ENCODE measurements around the gene CDKAL1. TPM values are rescaled to one million over a fixed set of nuclear protein-coding genes. Genes with fewer than 3 reads are reported as not detected.

The CDKAL1 gene
- total and polyA plus RNA-seq, 2 donors (not counting 3 experiments of a cell fraction or from before 2014, with no cell fraction given): 6.1 to 20.5 TPM

DNA sequence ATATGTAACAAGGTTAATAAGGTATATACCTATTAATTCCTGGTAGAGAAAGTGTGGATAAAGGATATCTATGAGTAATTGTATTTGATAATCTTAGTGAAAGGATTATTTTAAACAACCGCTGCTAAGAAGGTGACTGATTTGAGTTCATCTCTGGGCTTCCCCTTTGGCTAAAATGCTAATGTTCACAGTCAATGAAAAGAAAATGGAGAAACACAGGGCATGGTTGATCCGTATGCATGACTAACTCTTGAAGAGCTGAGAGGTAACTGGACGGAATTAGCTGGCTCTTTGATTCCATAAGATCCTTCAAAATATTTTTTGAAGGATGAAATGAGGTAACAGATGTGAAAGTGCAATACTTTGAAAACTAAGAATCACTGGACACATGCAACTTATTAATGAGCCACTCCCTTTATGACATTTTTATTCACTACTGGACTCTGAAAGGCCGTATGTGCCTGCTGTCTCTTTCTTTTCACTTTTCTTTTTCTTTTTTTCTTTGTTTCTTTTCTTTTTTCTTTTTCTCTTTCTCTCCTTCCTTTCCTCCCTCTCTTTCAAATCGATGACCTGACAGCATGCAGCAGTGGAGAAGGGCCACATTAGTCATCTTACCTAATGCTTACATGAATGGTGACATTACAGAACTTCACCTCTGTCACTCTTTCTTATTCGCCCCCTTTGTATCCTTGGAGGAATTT lies 464.6 kb downstream of the CDKAL1 start:
- no peak overlapping the region for H2AFZ ChIP-seq (ENCODE audit: low read depth, low read length)
- no peak overlapping the region for H3K4me3 ChIP-seq (replicated peaks in 1 of 3; ENCODE audit: insufficient read depth in 1 of 3, low read depth in 1 of 3, low read length in 3 of 3)
- dilution Hi-C loops (cut with MboI; ENCODE audit: extremely low pct_ligation_motif_present, low sequenced_read_pairs) (no loop called here), intact Hi-C loops (cut with micrococcal nuclease) (no loop called here)
- H3K9me3 ChIP-seq (replicated peaks; ENCODE audit: control insufficient read depth, insufficient read depth, low read length): no peaks in the 10 kb centered on the region
- no peak for DNase-seq (ENCODE audit: low read depth, low spot score)
- CTCF ChIA-PET: no interaction called here
- H3K4me1 ChIP-seq (ENCODE audit: control insufficient read depth, extremely low read depth, insufficient read depth, low read length): peaks cover 10% of the 10 kb centered on the region
- H3K27me3 ChIP-seq (ENCODE audit: control insufficient read depth in 2 of 2, insufficient read depth in 2 of 2, low read length in 2 of 2): no peaks in the 10 kb centered on the region
- H4K20me1 ChIP-seq (replicated peaks; ENCODE audit: control insufficient read depth, extremely low read depth, insufficient read depth, low read length): no peaks in the 10 kb centered on the region
- H3K79me2 ChIP-seq (ENCODE audit: control insufficient read depth, insufficient read depth, low read length): no peaks in the 10 kb centered on the region
- POLR2A ChIA-PET: no interaction called here
- H3K9me1 ChIP-seq (replicated peaks; ENCODE audit: control insufficient read depth, extremely low read depth, insufficient read depth, low read length): no peaks in the 10 kb centered on the region
- FAIRE-seq: no peak
- H3K27ac ChIP-seq (ENCODE audit: insufficient read depth, low read depth, low read length): no peak overlapping the region
- BruUV-seq (replicated peaks): no TSS peak
- no peak overlapping the region for H3K4me2 ChIP-seq (ENCODE audit: insufficient read depth, low read length)
- no peak for TF ChIP-seq EZH2 (IDR thresholded peaks at IDR 0.05; ENCODE audit: borderline replicate concordance, low read depth, low read length, severe bottlenecking)
- no peaks in the 10 kb centered on the region for H3K36me3 ChIP-seq (ENCODE audit: control insufficient read depth in 2 of 2, extremely low read depth in 1 of 2, insufficient read depth in 2 of 2, low read length in 2 of 2)
- H3K9ac ChIP-seq (replicated peaks; ENCODE audit: extremely low read depth, insufficient read depth, low read length): no peak overlapping the region

DNA sequence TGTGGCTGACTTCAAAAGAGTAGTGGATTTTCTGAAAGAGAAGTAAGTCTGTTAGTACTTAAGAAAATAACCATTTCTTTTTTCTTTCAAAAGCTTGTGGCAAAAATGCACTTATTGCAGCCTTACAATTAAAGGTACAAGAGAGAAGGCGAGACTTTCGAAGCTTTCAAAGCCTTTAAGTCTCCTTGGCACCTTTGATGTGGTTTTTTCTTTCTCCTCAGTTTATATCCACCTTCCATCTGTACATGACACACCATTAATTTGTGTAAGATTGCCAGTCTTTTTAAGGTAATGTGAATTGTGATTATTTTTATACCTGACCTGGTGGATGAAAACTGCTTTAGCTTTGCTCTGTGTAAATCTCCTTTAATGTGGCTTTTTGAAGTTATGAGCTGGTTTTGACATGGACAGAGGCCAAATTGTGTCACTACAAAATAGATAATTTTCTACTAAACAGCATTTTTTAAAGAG lies 466.1 kb downstream of the CDKAL1 start:
- POLR2A ChIA-PET: no interaction called here
- peaks cover 24% of the 10 kb centered on the region for H3K4me1 ChIP-seq (ENCODE audit: control insufficient read depth, extremely low read depth, insufficient read depth, low read length)

More for the DNA sequence above, 466.1 kb downstream of the CDKAL1 start:
- Histone ChIP-seq H3K9me3 (replicated peaks; ENCODE audit: control insufficient read depth, insufficient read depth, low read length) (no peaks in the 10 kb centered on the region), H3K9me1 (replicated peaks; ENCODE audit: control insufficient read depth, extremely low read depth, insufficient read depth, low read length) (no peaks in the 10 kb centered on the region), H3K79me2 (ENCODE audit: control insufficient read depth, insufficient read depth, low read length) (no peaks in the 10 kb centered on the region), H3K9ac (replicated peaks; ENCODE audit: extremely low read depth, insufficient read depth, low read length) (no peak overlapping the region), H2AFZ (ENCODE audit: low read depth, low read length) (no peak overlapping the region), H3K4me3 (replicated peaks in 1 of 3; ENCODE audit: insufficient read depth in 1 of 3, low read depth in 1 of 3, low read length in 3 of 3) (no peak overlapping the region), H3K36me3 (ENCODE audit: control insufficient read depth in 2 of 2, extremely low read depth in 1 of 2, insufficient read depth in 2 of 2, low read length in 2 of 2) (no peaks in the 10 kb centered on the region), H3K4me2 (ENCODE audit: insufficient read depth, low read length) (no peak overlapping the region), H4K20me1 (replicated peaks; ENCODE audit: control insufficient read depth, extremely low read depth, insufficient read depth, low read length) (no peaks in the 10 kb centered on the region), H3K27me3 (ENCODE audit: control insufficient read depth in 2 of 2, insufficient read depth in 2 of 2, low read length in 2 of 2) (no peaks in the 10 kb centered on the region), H3K27ac (ENCODE audit: insufficient read depth, low read depth, low read length) (no peak overlapping the region)
- DNase-seq (ENCODE audit: low read depth, low spot score) (no peak), FAIRE-seq (no peak)
- dilution Hi-C loops (cut with MboI; ENCODE audit: extremely low pct_ligation_motif_present, low sequenced_read_pairs): no loop called here
- BruUV-seq (replicated peaks): no TSS peak
- CTCF ChIA-PET: no interaction called here
- no peak for TF ChIP-seq JUN (IDR thresholded peaks at IDR 0.05; ENCODE audit: borderline replicate concordance, insufficient read depth, insufficient read length, low read depth)
- no peak for TF ChIP-seq MYC (IDR thresholded peaks at IDR 0.05; ENCODE audit: low read depth, low read length)
- TF ChIP-seq, protein P1, sequence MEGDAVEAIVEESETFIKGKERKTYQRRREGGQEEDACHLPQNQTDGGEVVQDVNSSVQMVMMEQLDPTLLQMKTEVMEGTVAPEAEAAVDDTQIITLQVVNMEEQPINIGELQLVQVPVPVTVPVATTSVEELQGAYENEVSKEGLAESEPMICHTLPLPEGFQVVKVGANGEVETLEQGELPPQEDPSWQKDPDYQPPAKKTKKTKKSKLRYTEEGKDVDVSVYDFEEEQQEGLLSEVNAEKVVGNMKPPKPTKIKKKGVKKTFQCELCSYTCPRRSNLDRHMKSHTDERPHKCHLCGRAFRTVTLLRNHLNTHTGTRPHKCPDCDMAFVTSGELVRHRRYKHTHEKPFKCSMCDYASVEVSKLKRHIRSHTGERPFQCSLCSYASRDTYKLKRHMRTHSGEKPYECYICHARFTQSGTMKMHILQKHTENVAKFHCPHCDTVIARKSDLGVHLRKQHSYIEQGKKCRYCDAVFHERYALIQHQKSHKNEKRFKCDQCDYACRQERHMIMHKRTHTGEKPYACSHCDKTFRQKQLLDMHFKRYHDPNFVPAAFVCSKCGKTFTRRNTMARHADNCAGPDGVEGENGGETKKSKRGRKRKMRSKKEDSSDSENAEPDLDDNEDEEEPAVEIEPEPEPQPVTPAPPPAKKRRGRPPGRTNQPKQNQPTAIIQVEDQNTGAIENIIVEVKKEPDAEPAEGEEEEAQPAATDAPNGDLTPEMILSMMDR (IDR thresholded peaks at IDR 0.05; ENCODE audit: extremely low read depth in 1 of 2, insufficient read depth in 1 of 2, low read depth in 1 of 2, low read length in 2 of 2): no peak
- no peak for TF ChIP-seq POLR2AphosphoS5 (IDR thresholded peaks at IDR 0.05; ENCODE audit: insufficient read depth, low read depth, low read length)
- TF ChIP-seq EZH2 (IDR thresholded peaks at IDR 0.05; ENCODE audit: borderline replicate concordance, low read depth, low read length, severe bottlenecking): no peak
- no peak for TF ChIP-seq FOS (IDR thresholded peaks at IDR 0.05; ENCODE audit: borderline replicate concordance, insufficient read depth, low read length)
- TF ChIP-seq, protein P2, sequence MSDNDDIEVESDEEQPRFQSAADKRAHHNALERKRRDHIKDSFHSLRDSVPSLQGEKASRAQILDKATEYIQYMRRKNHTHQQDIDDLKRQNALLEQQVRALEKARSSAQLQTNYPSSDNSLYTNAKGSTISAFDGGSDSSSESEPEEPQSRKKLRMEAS (IDR thresholded peaks at IDR 0.05; ENCODE audit: insufficient read depth, insufficient read length): no peak
- intact Hi-C loops (cut with micrococcal nuclease): loop anchor here (5.0 to 10.0 kb wide), 3 partner anchors 67 to 436 kb away; no protein-coding TSS in a partner anchor
